GM12872 (cell line): ENCODE data around the gene CWH43.

Experiments
- CTCF ChIP-seq: IDR thresholded peaks from 3 replicates; pipeline ENCODE4 v1.5.1; 2011; ENCODE audit warnings: low read depth, mild to moderate bottlenecking, low read length, moderate library complexity; ENCODE audit not compliant: insufficient read depth

The CWH43 gene

GRCh38 chr4:48979914-48980579 lies 6.0 kb upstream of the CWH43 start:
- no peak for TF ChIP-seq CTCF

- TF ChIP-seq CTCF = no peak
Measured at GRCh38 chr4:48985602-48985975, 486 bp upstream of the CWH43 start.

GRCh38 chr4:48986654-48987164 lies 634 bp downstream of the CWH43 start:
- no peak for TF ChIP-seq CTCF

GRCh38 chr4:48989461-48990203 lies 3.6 kb downstream of the CWH43 start:
- TF ChIP-seq CTCF = no peak

- no peak for TF ChIP-seq CTCF
Measured at GRCh38 chr4:48991357-48991756, 5.3 kb downstream of the CWH43 start.

- TF ChIP-seq CTCF = no peak
Measured at GRCh38 chr4:48997962-48998361, 11.9 kb downstream of the CWH43 start.

- TF ChIP-seq CTCF = no peak
Measured at GRCh38 chr4:48998440-48998839, 12.4 kb downstream of the CWH43 start.
